COR-L47 (cell line): ENCODE results near the gene TNNT1.
"Not testable (repeated sequence)": the region's sequence is repeated elsewhere in the genome, so short reads cannot be mapped to it uniquely, and the experiment has no call there.

Experiments used
- DNase-seq: peaks from one replicate; lab custom pipeline; 2025; lab: John Stamatoyannopoulos, UW

TNNT1 gene

GRCh38 chr19:55109527-55110291, 39.3 kb downstream of the TNNT1 start:
- no peak for DNase-seq

GRCh38 chr19:55107252-55107651, 41.8 kb downstream of the TNNT1 start:
- DNase-seq: not testable (repeated sequence)

- DNase-seq: no peak
These were observed 42.4 kb downstream of the TNNT1 start for GRCh38 chr19:55106591-55106990.

GRCh38 chr19:55105237-55105636, 43.8 kb downstream of the TNNT1 start:
- no peak for DNase-seq

- DNase-seq: no peak
These were observed 45.8 kb downstream of the TNNT1 start for GRCh38 chr19:55103190-55103589.

GRCh38 chr19:55101261-55101660, 47.7 kb downstream of the TNNT1 start:
- no peak for DNase-seq

- no peak for DNase-seq
These were observed 49.2 kb downstream of the TNNT1 start for GRCh38 chr19:55099557-55100506.

GRCh38 chr19:55098716-55099556, 50.1 kb downstream of the TNNT1 start:
- DNase-seq: no peak

GRCh38 chr19:55097864-55098715, 50.9 kb downstream of the TNNT1 start:
- DNase-seq: no peak

- DNase-seq: no peak
These were observed 52.8 kb downstream of the TNNT1 start for GRCh38 chr19:55096061-55096701.

GRCh38 chr19:55095260-55096060, 53.5 kb downstream of the TNNT1 start:
- no peak for DNase-seq

GRCh38 chr19:55094456-55095259, 54.3 kb downstream of the TNNT1 start:
- no peak for DNase-seq

- DNase-seq: no peak
These were observed 56.3 kb downstream of the TNNT1 start for GRCh38 chr19:55092423-55093318.

- DNase-seq: no peak
These were observed 57.1 kb downstream of the TNNT1 start for GRCh38 chr19:55091955-55092354.

GRCh38 chr19:55091126-55091910, 57.7 kb downstream of the TNNT1 start:
- DNase-seq: no peak

- DNase-seq: no peak
These were observed 58.4 kb downstream of the TNNT1 start for GRCh38 chr19:55090564-55090963.

- DNase-seq: no peak
These were observed 59.6 kb downstream of the TNNT1 start for GRCh38 chr19:55089342-55089944.
